ENCODE measurements around the gene CHN1. TPM values are rescaled to one million over a fixed set of nuclear protein-coding genes. Genes with fewer than 3 reads are reported as not detected.

The CHN1 gene
- polyA plus RNA-seq (1.9 to 2.3 TPM (median 2.2 TPM) in 3 replicates), polyA minus RNA-seq (0.66 to 8.1 TPM (median 1.8 TPM) in 3 replicates)
- polyA plus RNA-seq (2011; ENCODE audit: low read depth), result not detected
- 1.0 and 2.1 TPM in 2 replicates for polyA plus RNA-seq (2011; cell fraction: cytosol; rRNA removed)
- 1.7 and 1.9 TPM in 2 replicates for polyA plus RNA-seq (2011; cell fraction: nucleus; rRNA removed)
- polyA plus RNA-seq (2012; ENCODE audit: low replicate concordance), result 0.51 and 0.76 TPM in 2 replicates
- polyA minus RNA-seq (2011; cell fraction: cytosol; rRNA and poly(A)+ RNA removed), result 1.9 TPM
- 1.7 and 4.0 TPM in 2 replicates for polyA minus RNA-seq (2011; cell fraction: nucleus; rRNA and poly(A)+ RNA removed)

DNA sequence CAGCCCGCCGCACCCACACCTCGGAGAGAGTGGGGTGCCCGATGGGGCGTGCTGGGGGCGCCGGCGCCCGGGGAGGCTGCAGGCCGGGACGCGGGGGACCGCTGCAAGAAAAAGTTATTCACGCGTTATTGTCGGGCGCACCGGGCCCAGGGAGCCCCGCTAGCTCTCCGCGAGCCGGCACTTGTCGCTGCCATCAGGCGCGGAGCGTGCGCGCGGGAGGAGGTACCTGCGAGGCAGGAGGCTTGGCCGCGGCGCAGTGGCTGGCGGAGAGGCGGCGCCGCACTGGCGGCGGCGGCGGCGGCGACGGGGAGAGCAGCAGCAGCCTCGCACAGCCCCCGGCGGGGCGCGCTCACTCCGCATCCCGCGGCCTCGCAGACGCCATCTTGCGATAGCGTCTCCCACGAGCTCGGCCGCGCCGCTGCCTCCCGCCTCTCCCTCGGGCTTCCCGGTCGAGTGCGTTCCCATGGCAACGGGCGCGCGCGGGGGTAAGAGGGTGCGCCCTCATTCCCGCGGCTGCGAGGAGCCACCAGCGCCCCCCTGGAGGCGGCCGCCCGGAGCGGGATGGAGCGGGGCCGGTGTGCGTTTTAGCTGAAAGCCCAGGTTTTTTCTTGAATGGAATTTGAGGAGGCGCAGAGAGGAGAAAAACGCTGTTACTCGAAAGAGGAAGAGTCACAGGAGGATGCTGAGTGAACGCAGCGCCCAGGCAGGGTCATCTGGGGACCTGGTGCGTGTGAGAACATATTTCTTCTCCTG lies at the start of gene CHN1:
CHN1 (minus strand) TSS at position 402 of the 753 bp plus-strand sequence. CDS start 469 bp downstream, outside the sequence.
- FAIRE-seq, result no peak

GRCh38 chr2:175054340-175054739 lies 49.2 kb upstream of the CHN1 start:
- no peak for FAIRE-seq
- no peaks in the 10 kb centered on the region for H3K79me2 ChIP-seq (ENCODE audit: control insufficient read depth, insufficient read depth, low read length)
- no peak overlapping the region for H3K9ac ChIP-seq (ENCODE audit: control insufficient read depth, extremely low read depth, insufficient read depth, low read length)
- H2AFZ ChIP-seq (ENCODE audit: control insufficient read depth, low read length), result no peak overlapping the region
- no peak for TF ChIP-seq CTCF (optimal IDR thresholded peaks at IDR 0.05 in 1 of 3, IDR thresholded peaks at IDR 0.05 in 1 of 3, conservative IDR thresholded peaks at IDR 0.05 in 1 of 3; ENCODE audit: extremely low read depth in 1 of 3, insufficient read depth in 2 of 3, low read length in 3 of 3)
- no peak for TF ChIP-seq EZH2 (IDR thresholded peaks at IDR 0.05; ENCODE audit: low read length)
- H3K27ac ChIP-seq (ENCODE audit: control insufficient read depth, insufficient read depth, low read length), result no peak overlapping the region
- peaks cover 0 to 1% of the 10 kb centered on the region in 2 experiments for H3K36me3 ChIP-seq (ENCODE audit: control insufficient read depth in 2 of 2, extremely low read depth in 1 of 2, insufficient read depth in 2 of 2, low read length in 2 of 2)
- no peaks in the 10 kb centered on the region for H3K27me3 ChIP-seq (ENCODE audit: control insufficient read depth, extremely low read depth, insufficient read depth, low read length)
- H3K4me3 ChIP-seq (ENCODE audit: control insufficient read depth in 2 of 3, extremely low read depth in 1 of 3, insufficient read depth in 2 of 3, low read depth in 1 of 3, low read length in 3 of 3), result no peak overlapping the region
- no peak for DNase-seq (ENCODE audit: low read depth, low spot score)
- no peak overlapping the region for H3K4me2 ChIP-seq (ENCODE audit: control insufficient read depth, extremely low read depth, insufficient read depth, low read depth, low read length)
- H4K20me1 ChIP-seq (ENCODE audit: control insufficient read depth, extremely low read depth, insufficient read depth, low read length), result no peaks in the 10 kb centered on the region
- no peaks in the 10 kb centered on the region for H3K4me1 ChIP-seq (ENCODE audit: control insufficient read depth, extremely low read depth, insufficient read depth, low read length)
- H3K9me3 ChIP-seq (ENCODE audit: control insufficient read depth, low read depth, low read length), result no peaks in the 10 kb centered on the region
- dilution Hi-C loops (cut with MboI; ENCODE audit: extremely low pct_ligation_motif_present, low sequenced_read_pairs), result no loop called here
- no peaks in the 10 kb centered on the region for H3K9me1 ChIP-seq (ENCODE audit: control insufficient read depth, extremely low read depth, insufficient read depth, low read length)

More for the DNA sequence above, at the start of gene CHN1:
- no peaks in the 10 kb centered on the region for H3K79me2 ChIP-seq (ENCODE audit: control insufficient read depth, insufficient read depth, low read length)
- peak within 1 kb of the TSS; percentile 48 to 58 (median 55) for H3K4me3 ChIP-seq (ENCODE audit: control insufficient read depth in 2 of 3, extremely low read depth in 1 of 3, insufficient read depth in 2 of 3, low read depth in 1 of 3, low read length in 3 of 3)
- no peaks in the 10 kb centered on the region for H3K36me3 ChIP-seq (ENCODE audit: control insufficient read depth in 2 of 2, extremely low read depth in 1 of 2, insufficient read depth in 2 of 2, low read length in 2 of 2)
- H3K27ac ChIP-seq (ENCODE audit: control insufficient read depth, insufficient read depth, low read length), result no peak within 1 kb of the TSS
- H3K9me1 ChIP-seq (ENCODE audit: control insufficient read depth, extremely low read depth, insufficient read depth, low read length), result no peaks in the 10 kb centered on the region
- no peak within 1 kb of the TSS for H3K9ac ChIP-seq (ENCODE audit: control insufficient read depth, extremely low read depth, insufficient read depth, low read length)
- peaks cover 2% of the 10 kb centered on the region for H3K4me1 ChIP-seq (ENCODE audit: control insufficient read depth, extremely low read depth, insufficient read depth, low read length)
- no peaks in the 10 kb centered on the region for H4K20me1 ChIP-seq (ENCODE audit: control insufficient read depth, extremely low read depth, insufficient read depth, low read length)
- dilution Hi-C loops (cut with MboI; ENCODE audit: extremely low pct_ligation_motif_present, low sequenced_read_pairs), result no loop called here
- peak within 1 kb of the TSS; percentile 56 for H3K4me2 ChIP-seq (ENCODE audit: control insufficient read depth, extremely low read depth, insufficient read depth, low read depth, low read length)
- no peaks in the 10 kb centered on the region for H3K9me3 ChIP-seq (ENCODE audit: control insufficient read depth, low read depth, low read length)
- TF ChIP-seq CTCF (optimal IDR thresholded peaks at IDR 0.05 in 1 of 3, IDR thresholded peaks at IDR 0.05 in 1 of 3, conservative IDR thresholded peaks at IDR 0.05 in 1 of 3; ENCODE audit: extremely low read depth in 1 of 3, insufficient read depth in 2 of 3, low read length in 3 of 3) (peak in 1 of 3 experiments; percentile 14), EZH2 (IDR thresholded peaks at IDR 0.05; ENCODE audit: low read length) (peak; percentile 70)
- peaks cover 31% of the 10 kb centered on the region for H3K27me3 ChIP-seq (ENCODE audit: control insufficient read depth, extremely low read depth, insufficient read depth, low read length)
- H2AFZ ChIP-seq (ENCODE audit: control insufficient read depth, low read length), result peak within 1 kb of the TSS; percentile 38
- no peak for DNase-seq (ENCODE audit: low read depth, low spot score)
